Panc1 (cell line): ENCODE data around the gene ITSN2. TPM values are rescaled to one million over a fixed set of nuclear protein-coding genes. Genes with fewer than 3 reads are reported as not detected.

Experiments
- ATAC-seq: fragments of 200-7000 bp; cut with Tn5 transposase; 2 replicates; pipeline ENCODE4 v1.9.1; 2020; ENCODE audit warnings: mild to moderate bottlenecking, moderate library complexity
- BruUV-seq: library from RNA; stranded (reverse); fragments of 400-500 nt; replicated peaks from 2 replicates; lab custom pipeline; 2021; lab: Mats Ljungman, UMichigan
- CTCF ChIA-PET: fragments of 300-600 bp; sonication (Branson Sonifier 250); formaldehyde crosslinking; loops from one replicate; lab custom pipeline; 2022; ENCODE audit warnings: antibody characterized with exemption; lab: Charles Lee
- POLR2A ChIA-PET: fragments of 300-600 bp; sonication (Branson Sonifier 250); formaldehyde crosslinking; loops from one replicate; lab custom pipeline; 2022; ENCODE audit warnings: antibody characterized with exemption; lab: Charles Lee
- DNase-seq: peaks from one replicate; pipeline ENCODE4 v3.0.0-alpha.2; 2010; ENCODE audit warnings: low read depth, low spot score
- H3K27ac ChIP-seq: 2 replicates; pipeline ENCODE4 v1.5.1; 2011; ENCODE audit warnings: mild to moderate bottlenecking, low read length, inconsistent platforms
- H3K27me3 ChIP-seq: fragments of 200-500 bp; sonication (Bioruptor generic); 2 replicates; pipeline ENCODE4 v1.6.0; 2014; ENCODE audit warnings: low read length, inconsistent platforms; ENCODE audit not compliant: control insufficient read depth, insufficient read depth
- H3K36me3 ChIP-seq: fragments of 200-500 bp; sonication (Bioruptor generic); 2 replicates; pipeline ENCODE4 v1.5.1; 2014; ENCODE audit warnings: inconsistent platforms, mild to moderate bottlenecking, low read length, moderate library complexity; ENCODE audit not compliant: control insufficient read depth, insufficient read depth
- H3K4me1 ChIP-seq: 2 replicates; pipeline ENCODE4 v1.5.1; 2011; ENCODE audit warnings: inconsistent platforms, mild to moderate bottlenecking, low read length, moderate library complexity; ENCODE audit not compliant: control insufficient read depth, insufficient read depth
- H3K4me3 ChIP-seq, 2 experiments: 2 replicates each; pipeline ENCODE4 v1.5.1; 2011 to 2012; ENCODE audit warnings: low read depth in 2 of 2, low read length in 2 of 2, mild to moderate bottlenecking in 2 of 2, inconsistent platforms in 1 of 2, moderate library complexity in 1 of 2
- H3K9me3 ChIP-seq: fragments of 200-500 bp; sonication (Bioruptor generic); 2 replicates; pipeline ENCODE4 v1.5.1; 2014; ENCODE audit warnings: low read depth, mild to moderate bottlenecking, inconsistent platforms, low read length, moderate library complexity; ENCODE audit not compliant: control insufficient read depth, insufficient read depth
- POLR2AphosphoS5 ChIP-seq: IDR thresholded peaks from 2 replicates; pipeline ENCODE4 v1.6.1; 2012; ENCODE audit warnings: mild to moderate bottlenecking, low read depth, low read length, moderate library complexity
- REST ChIP-seq, 2 experiments: IDR thresholded peaks; 2 replicates each; pipeline ENCODE4 v1.6.1; 2011 to 2012; ENCODE audit warnings: low read depth in 2 of 2, control low read depth in 1 of 2, low read length in 1 of 2, mild to moderate bottlenecking in 1 of 2, moderate library complexity in 1 of 2; ENCODE audit not compliant: insufficient read depth in 1 of 2
- SIN3A ChIP-seq: IDR thresholded peaks from 2 replicates; pipeline ENCODE4 v1.6.1; 2012; ENCODE audit warnings: low read depth, mild to moderate bottlenecking, low read length, moderate library complexity, borderline replicate concordance; ENCODE audit not compliant: insufficient read depth
- TCF7L2 ChIP-seq: IDR thresholded peaks from 2 replicates; pipeline ENCODE4 v1.6.1; 2011; ENCODE audit warnings: mild to moderate bottlenecking, low read depth, low read length, inconsistent platforms
- in situ Hi-C: cut with HindIII; loops from 2 replicates; pipeline ENCODE4 v1.10.0; 2016; ENCODE audit warnings: low sequenced_read_pairs, low pct_unique_long_range_greater_than_20kb
- intact Hi-C: fragments of 100-400 bp; cut with micrococcal nuclease; formaldehyde crosslinking; loops from one replicate; pipeline ENCODE4 v1.10.0; 2022; ENCODE audit not compliant: unreplicated experiment
- total RNA-seq: library from RNA; stranded (reverse); gene quantifications from one replicate; pipeline ENCODE4 v1.2.1, GENCODE V29; 2021; ENCODE audit not compliant: unreplicated experiment
- TF ChIP-seq, protein P1 (sequence below): fragments of 450-650 bp; IDR thresholded peaks from 2 replicates; pipeline ENCODE4 v1.5.1; 2017; ENCODE audit warnings: mild to moderate bottlenecking

The ITSN2 gene
- total RNA-seq, 1 experiment from 2014 or later: 57.7 TPM

- TF ChIP-seq POLR2AphosphoS5 (no peak), SIN3A (no peak), REST (IDR thresholded peaks at IDR 0.05; ENCODE audit: insufficient read depth in 1 of 2, low read depth in 2 of 2, low read length in 1 of 2) (no peak), TCF7L2 (no peak)
- TF ChIP-seq, protein P1, sequence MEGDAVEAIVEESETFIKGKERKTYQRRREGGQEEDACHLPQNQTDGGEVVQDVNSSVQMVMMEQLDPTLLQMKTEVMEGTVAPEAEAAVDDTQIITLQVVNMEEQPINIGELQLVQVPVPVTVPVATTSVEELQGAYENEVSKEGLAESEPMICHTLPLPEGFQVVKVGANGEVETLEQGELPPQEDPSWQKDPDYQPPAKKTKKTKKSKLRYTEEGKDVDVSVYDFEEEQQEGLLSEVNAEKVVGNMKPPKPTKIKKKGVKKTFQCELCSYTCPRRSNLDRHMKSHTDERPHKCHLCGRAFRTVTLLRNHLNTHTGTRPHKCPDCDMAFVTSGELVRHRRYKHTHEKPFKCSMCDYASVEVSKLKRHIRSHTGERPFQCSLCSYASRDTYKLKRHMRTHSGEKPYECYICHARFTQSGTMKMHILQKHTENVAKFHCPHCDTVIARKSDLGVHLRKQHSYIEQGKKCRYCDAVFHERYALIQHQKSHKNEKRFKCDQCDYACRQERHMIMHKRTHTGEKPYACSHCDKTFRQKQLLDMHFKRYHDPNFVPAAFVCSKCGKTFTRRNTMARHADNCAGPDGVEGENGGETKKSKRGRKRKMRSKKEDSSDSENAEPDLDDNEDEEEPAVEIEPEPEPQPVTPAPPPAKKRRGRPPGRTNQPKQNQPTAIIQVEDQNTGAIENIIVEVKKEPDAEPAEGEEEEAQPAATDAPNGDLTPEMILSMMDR: no peak
- no peaks in the 10 kb centered on the region for H3K9me3 ChIP-seq
- intact Hi-C loops (no loop called here), in situ Hi-C loops (no loop called here)
- ATAC-seq: no peak
- H3K27ac ChIP-seq: no peak overlapping the region
- no peak for DNase-seq
- CTCF ChIA-PET: no interaction called here
- H3K36me3 ChIP-seq: peaks cover 13% of the 10 kb centered on the region
- no TSS peak for BruUV-seq
- no peak overlapping the region for H3K4me3 ChIP-seq
- no peaks in the 10 kb centered on the region for H3K27me3 ChIP-seq
- H3K4me1 ChIP-seq: no peaks in the 10 kb centered on the region
- POLR2A ChIA-PET: no interaction called here
Measured at GRCh38 chr2:24304631-24305030, 55.7 kb downstream of the ITSN2 start.

DNA sequence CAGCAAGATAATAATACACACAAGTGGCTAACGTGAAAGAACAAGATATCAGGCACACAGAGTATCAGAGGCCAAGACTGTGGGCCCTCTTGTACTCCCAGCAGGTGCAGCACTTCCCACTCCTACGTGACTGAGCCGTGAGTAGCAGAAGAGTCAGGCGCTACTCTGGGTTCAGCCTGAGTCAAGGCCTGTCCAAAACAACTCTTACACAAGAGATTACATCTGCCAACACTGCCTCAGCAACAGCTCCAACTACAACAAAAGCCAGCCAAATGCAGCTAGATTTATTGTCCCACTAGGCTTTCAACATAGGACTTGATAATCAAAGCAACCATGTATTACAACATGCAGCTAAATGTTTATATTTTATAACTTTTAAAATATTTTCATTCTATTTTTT is 56.2 kb downstream of the ITSN2 start:
- Histone ChIP-seq H3K36me3 (peaks cover 13% of the 10 kb centered on the region), H3K4me1 (no peaks in the 10 kb centered on the region), H3K27ac (no peak overlapping the region), H3K4me3 (no peak overlapping the region), H3K27me3 (no peaks in the 10 kb centered on the region), H3K9me3 (no peaks in the 10 kb centered on the region)
- ATAC-seq (no peak), DNase-seq (no peak)
- in situ Hi-C loops (no loop called here), intact Hi-C loops (no loop called here)
- POLR2A ChIA-PET: no interaction called here
- TSS peak; percentile 21 for BruUV-seq
- TF ChIP-seq, protein P1: no peak
- no peak for TF ChIP-seq SIN3A
- no peak for TF ChIP-seq REST (IDR thresholded peaks at IDR 0.05; ENCODE audit: insufficient read depth in 1 of 2, low read depth in 2 of 2, low read length in 1 of 2)
- no peak for TF ChIP-seq TCF7L2
- TF ChIP-seq POLR2AphosphoS5: no peak
- CTCF ChIA-PET: no interaction called here
